Thyroid gland (tissue), 4 donors: ENCODE data around the gene SEMA4D.

Source experiments
- POLR2A ChIP-seq, 2 donors: fragments of 450-650 bp; IDR thresholded peaks; one replicate each; pipeline ENCODE4 v1.6.1; 2017; ENCODE audit warnings: antibody characterized with exemption in 2 of 2, mild to moderate bottlenecking in 2 of 2, moderate library complexity in 1 of 2
- TF ChIP-seq, protein P1 (sequence below), 6 experiments: fragments of 200-600 bp in 3 of 6; fragments of 450-650 bp in 3 of 6; sonication (generic) in 3 of 6; IDR thresholded peaks; one replicate each; pipeline ENCODE4 v1.5.1; 2016 to 2019; ENCODE audit warnings: antibody characterized with exemption in 6 of 6, mild to moderate bottlenecking in 2 of 6, inconsistent platforms in 1 of 6, moderate library complexity in 1 of 6

DNA sequence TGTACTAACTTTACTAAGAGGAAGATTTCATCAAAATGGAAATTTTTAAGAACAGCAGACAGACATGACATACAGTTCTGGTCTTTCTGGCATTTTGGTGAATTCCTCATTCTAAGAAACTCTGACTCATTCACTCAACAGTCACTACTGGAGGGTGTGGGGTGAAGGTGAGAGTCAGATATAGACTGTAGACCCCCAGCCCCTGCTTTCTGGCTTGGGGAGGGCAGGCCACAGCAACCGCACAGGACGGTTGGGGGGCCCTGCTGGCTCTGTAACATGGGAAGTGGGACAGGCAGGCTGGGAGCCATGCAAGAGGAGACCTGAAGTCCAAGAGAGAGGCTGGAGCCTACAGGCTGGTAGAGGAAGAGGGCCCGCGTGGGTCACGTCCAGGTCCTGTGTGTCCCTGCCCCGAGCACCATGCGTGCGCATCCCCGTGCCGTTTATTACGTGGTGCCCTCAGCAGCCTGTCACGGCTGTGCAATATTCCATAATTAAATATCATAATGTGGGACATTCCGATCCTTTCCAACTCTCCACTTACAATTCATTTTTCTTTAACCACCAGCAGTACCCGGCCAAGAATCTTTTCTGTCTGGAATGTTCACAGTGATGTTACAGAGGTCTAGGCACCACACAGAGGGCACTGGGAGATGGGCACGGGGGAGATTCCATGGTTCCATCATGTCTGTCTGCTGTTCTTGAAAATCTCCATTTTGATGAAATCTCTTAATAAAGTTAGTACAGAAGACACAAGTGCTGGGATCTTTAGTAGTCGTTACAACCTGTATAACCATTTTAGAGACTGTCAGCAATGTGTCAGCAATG, 75.5 kb downstream of the SEMA4D start:
- TF ChIP-seq, protein P1, sequence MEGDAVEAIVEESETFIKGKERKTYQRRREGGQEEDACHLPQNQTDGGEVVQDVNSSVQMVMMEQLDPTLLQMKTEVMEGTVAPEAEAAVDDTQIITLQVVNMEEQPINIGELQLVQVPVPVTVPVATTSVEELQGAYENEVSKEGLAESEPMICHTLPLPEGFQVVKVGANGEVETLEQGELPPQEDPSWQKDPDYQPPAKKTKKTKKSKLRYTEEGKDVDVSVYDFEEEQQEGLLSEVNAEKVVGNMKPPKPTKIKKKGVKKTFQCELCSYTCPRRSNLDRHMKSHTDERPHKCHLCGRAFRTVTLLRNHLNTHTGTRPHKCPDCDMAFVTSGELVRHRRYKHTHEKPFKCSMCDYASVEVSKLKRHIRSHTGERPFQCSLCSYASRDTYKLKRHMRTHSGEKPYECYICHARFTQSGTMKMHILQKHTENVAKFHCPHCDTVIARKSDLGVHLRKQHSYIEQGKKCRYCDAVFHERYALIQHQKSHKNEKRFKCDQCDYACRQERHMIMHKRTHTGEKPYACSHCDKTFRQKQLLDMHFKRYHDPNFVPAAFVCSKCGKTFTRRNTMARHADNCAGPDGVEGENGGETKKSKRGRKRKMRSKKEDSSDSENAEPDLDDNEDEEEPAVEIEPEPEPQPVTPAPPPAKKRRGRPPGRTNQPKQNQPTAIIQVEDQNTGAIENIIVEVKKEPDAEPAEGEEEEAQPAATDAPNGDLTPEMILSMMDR (IDR thresholded peaks at IDR 0.05), result no peak
- no peak for TF ChIP-seq POLR2A (IDR thresholded peaks at IDR 0.05)
